Spleen (tissue), 7 donors: ENCODE data around the gene NCF2.

Source experiments
- POLR2AphosphoS5 ChIP-seq, 3 donors: sonication (generic); formaldehyde crosslinking; IDR thresholded peaks; one replicate each; pipeline ENCODE4 v1.5.1; 2017; ENCODE audit warnings: antibody characterized with exemption in 3 of 3
- TF ChIP-seq, protein P1 (sequence below), 11 experiments: fragments of 200-600 bp in 7 of 11; fragments of 450-650 bp in 4 of 11; sonication (generic) in 4 of 11; IDR thresholded peaks in 8 of 11; conservative IDR thresholded peaks in 3 of 11; 1 replicate in 7 of 11; 2 replicates in 4 of 11; pipeline versions ENCODE4 v1.4.0 to v1.8.0; 2016 to 2021; ENCODE audit warnings: antibody characterized with exemption in 11 of 11, inconsistent platforms in 4 of 11, mild to moderate bottlenecking in 1 of 11
- donor health status: DM: no; HTN: no; CAD: no; lungs with moderate emphysema.
- donor health status: DM: no; HTN: no; CAD: no.
- donor health status: DM: no; HTN: no; CAD: no.

GRCh38 chr1:183586455-183586854, 3.8 kb downstream of the NCF2 start:
- TF ChIP-seq, protein P1, sequence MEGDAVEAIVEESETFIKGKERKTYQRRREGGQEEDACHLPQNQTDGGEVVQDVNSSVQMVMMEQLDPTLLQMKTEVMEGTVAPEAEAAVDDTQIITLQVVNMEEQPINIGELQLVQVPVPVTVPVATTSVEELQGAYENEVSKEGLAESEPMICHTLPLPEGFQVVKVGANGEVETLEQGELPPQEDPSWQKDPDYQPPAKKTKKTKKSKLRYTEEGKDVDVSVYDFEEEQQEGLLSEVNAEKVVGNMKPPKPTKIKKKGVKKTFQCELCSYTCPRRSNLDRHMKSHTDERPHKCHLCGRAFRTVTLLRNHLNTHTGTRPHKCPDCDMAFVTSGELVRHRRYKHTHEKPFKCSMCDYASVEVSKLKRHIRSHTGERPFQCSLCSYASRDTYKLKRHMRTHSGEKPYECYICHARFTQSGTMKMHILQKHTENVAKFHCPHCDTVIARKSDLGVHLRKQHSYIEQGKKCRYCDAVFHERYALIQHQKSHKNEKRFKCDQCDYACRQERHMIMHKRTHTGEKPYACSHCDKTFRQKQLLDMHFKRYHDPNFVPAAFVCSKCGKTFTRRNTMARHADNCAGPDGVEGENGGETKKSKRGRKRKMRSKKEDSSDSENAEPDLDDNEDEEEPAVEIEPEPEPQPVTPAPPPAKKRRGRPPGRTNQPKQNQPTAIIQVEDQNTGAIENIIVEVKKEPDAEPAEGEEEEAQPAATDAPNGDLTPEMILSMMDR (IDR thresholded peaks at IDR 0.05 in 8 of 11, conservative IDR thresholded peaks at IDR 0.05 in 3 of 11): no peak
- no peak for TF ChIP-seq POLR2AphosphoS5 (IDR thresholded peaks at IDR 0.05)
